Keratinocyte (primary cell): ENCODE measurements around the gene DVL2. TPM values are rescaled to one million over a fixed set of nuclear protein-coding genes. Genes with fewer than 3 reads are reported as not detected.

Experiments used
- DNase-seq: peaks from one replicate; pipeline ENCODE4 v3.0.0-alpha.2; 2011; ENCODE audit warnings: low read depth, missing footprints, low spot score
- FAIRE-seq: peaks from 2 replicates; lab custom pipeline; 2011; peaks lifted over from hg19 to GRCh38; lab: Jason Lieb, UNC
- H2AFZ ChIP-seq: 2 replicates; pipeline ENCODE4 v1.6.0; 2012; ENCODE audit warnings: low read length, control low read depth, inconsistent platforms; ENCODE audit not compliant: control insufficient read depth
- H3K27ac ChIP-seq: 2 replicates; pipeline ENCODE4 v1.5.1; 2011; ENCODE audit warnings: low read length; ENCODE audit not compliant: control insufficient read depth, insufficient read depth
- H3K27me3 ChIP-seq: 3 replicates; pipeline ENCODE4 v1.6.0; 2011; ENCODE audit warnings: low read length; ENCODE audit not compliant: control insufficient read depth, insufficient read depth; ENCODE audit errors: extremely low read depth
- H3K36me3 ChIP-seq, 2 experiments: 2 replicates in 1 of 2; 3 replicates in 1 of 2; pipeline ENCODE4 v1.5.1; 2011; ENCODE audit warnings: low read length in 2 of 2, mild to moderate bottlenecking in 1 of 2; ENCODE audit not compliant: control insufficient read depth in 2 of 2, insufficient read depth in 2 of 2; ENCODE audit errors: extremely low read depth in 1 of 2
- H3K4me1 ChIP-seq: 3 replicates; pipeline ENCODE4 v1.5.1; 2011; ENCODE audit warnings: low read length; ENCODE audit not compliant: control insufficient read depth, insufficient read depth; ENCODE audit errors: extremely low read depth
- H3K4me2 ChIP-seq: 3 replicates; pipeline ENCODE4 v1.6.0; 2011; ENCODE audit warnings: low read depth, low read length; ENCODE audit not compliant: control insufficient read depth, insufficient read depth; ENCODE audit errors: extremely low read depth
- H3K4me3 ChIP-seq, 3 experiments: fragments of 200-600 bp in 1 of 3; sonication (generic) in 1 of 3; 2 replicates in 2 of 3; 3 replicates in 1 of 3; pipeline ENCODE4 v1.5.1; 2011 to 2016; ENCODE audit warnings: low read length in 3 of 3, mild to moderate bottlenecking in 3 of 3, control low read depth in 2 of 3, inconsistent platforms in 1 of 3, low read depth in 1 of 3, mixed read lengths in 1 of 3, mixed run types in 1 of 3, moderate library complexity in 1 of 3; ENCODE audit not compliant: control insufficient read depth in 2 of 3, insufficient read depth in 2 of 3; ENCODE audit errors: extremely low read depth in 1 of 3
- H3K79me2 ChIP-seq: 2 replicates; pipeline ENCODE4 v1.6.0; 2012; ENCODE audit warnings: low read length; ENCODE audit not compliant: control insufficient read depth, insufficient read depth
- H3K9ac ChIP-seq: 3 replicates; pipeline ENCODE4 v1.6.0; 2011; ENCODE audit warnings: low read length; ENCODE audit not compliant: control insufficient read depth, insufficient read depth; ENCODE audit errors: extremely low read depth
- H3K9me1 ChIP-seq: 3 replicates; pipeline ENCODE4 v1.6.0; 2011; ENCODE audit warnings: low read length; ENCODE audit not compliant: control insufficient read depth, insufficient read depth; ENCODE audit errors: extremely low read depth
- H3K9me3 ChIP-seq: 2 replicates; pipeline ENCODE4 v1.5.1; 2012; ENCODE audit warnings: low read depth, low read length; ENCODE audit not compliant: control insufficient read depth
- H4K20me1 ChIP-seq: 3 replicates; pipeline ENCODE4 v1.6.0; 2011; ENCODE audit warnings: low read length; ENCODE audit not compliant: control insufficient read depth, insufficient read depth; ENCODE audit errors: extremely low read depth
- EZH2 ChIP-seq: IDR thresholded peaks from one replicate; pipeline ENCODE4 v1.6.1; 2012; ENCODE audit warnings: inconsistent platforms, mild to moderate bottlenecking, low read length, moderate library complexity
- dilution Hi-C: fragments of 300-500 bp; cut with MboI; formaldehyde crosslinking; loops from one replicate; pipeline ENCODE4 v1.7.0; 2020; ENCODE audit warnings: low sequenced_read_pairs; ENCODE audit not compliant: extremely low pct_ligation_motif_present
- polyA plus RNA-seq, 5 experiments: library from polyadenylated mRNA; depleted of rRNA in 3 of 5; stranded (reverse) in 3 of 5; stranded (forward) in 1 of 5; unstranded in 1 of 5; fragments of >200 nt; gene quantifications; 1 replicate in 1 of 5; 2 replicates in 3 of 5; 3 replicates in 1 of 5; pipeline versions ENCODE4 v1.2.1 to v1.2.3, GENCODE V29; 2011 to 2012; ENCODE audit warnings: missing spikeins in 2 of 5, low read depth in 1 of 5, low replicate concordance in 1 of 5
- TF ChIP-seq, protein P1 (sequence below), 3 experiments: IDR thresholded peaks in 1 of 3; conservative IDR thresholded peaks in 1 of 3; optimal IDR thresholded peaks in 1 of 3; 2 replicates in 2 of 3; 3 replicates in 1 of 3; pipeline versions ENCODE3 to v1.5.1; 2011; ENCODE audit warnings: low read length in 3 of 3, mild to moderate bottlenecking in 3 of 3, moderate library complexity in 2 of 3, control low read depth in 1 of 3, inconsistent platforms in 1 of 3; ENCODE audit not compliant: insufficient read depth in 2 of 3; ENCODE audit errors: extremely low read depth in 1 of 3

DVL2 gene
- polyA plus RNA-seq, 1 donor (not counting 4 experiments of a cell fraction or from before 2014, with no cell fraction given), result 3.7 TPM

- Histone ChIP-seq H3K4me3 (no peak overlapping the region), H4K20me1 (peaks cover 3% of the 10 kb centered on the region), H3K27ac (peak overlapping the region; percentile 57), H3K36me3 (peaks cover 25 to 37% of the 10 kb centered on the region in 2 experiments), H3K9me3 (no peaks in the 10 kb centered on the region), H3K4me2 (no peak overlapping the region), H3K4me1 (peaks cover 28% of the 10 kb centered on the region), H3K9ac (peak overlapping the region; percentile 14), H3K9me1 (peaks cover 2% of the 10 kb centered on the region), H2AFZ (no peak overlapping the region), H3K27me3 (no peaks in the 10 kb centered on the region), H3K79me2 (peaks cover 37% of the 10 kb centered on the region)
- FAIRE-seq (no peak), DNase-seq (no peak)
- dilution Hi-C loops, result no loop called here
- TF ChIP-seq EZH2, result no peak
- TF ChIP-seq, protein P1, sequence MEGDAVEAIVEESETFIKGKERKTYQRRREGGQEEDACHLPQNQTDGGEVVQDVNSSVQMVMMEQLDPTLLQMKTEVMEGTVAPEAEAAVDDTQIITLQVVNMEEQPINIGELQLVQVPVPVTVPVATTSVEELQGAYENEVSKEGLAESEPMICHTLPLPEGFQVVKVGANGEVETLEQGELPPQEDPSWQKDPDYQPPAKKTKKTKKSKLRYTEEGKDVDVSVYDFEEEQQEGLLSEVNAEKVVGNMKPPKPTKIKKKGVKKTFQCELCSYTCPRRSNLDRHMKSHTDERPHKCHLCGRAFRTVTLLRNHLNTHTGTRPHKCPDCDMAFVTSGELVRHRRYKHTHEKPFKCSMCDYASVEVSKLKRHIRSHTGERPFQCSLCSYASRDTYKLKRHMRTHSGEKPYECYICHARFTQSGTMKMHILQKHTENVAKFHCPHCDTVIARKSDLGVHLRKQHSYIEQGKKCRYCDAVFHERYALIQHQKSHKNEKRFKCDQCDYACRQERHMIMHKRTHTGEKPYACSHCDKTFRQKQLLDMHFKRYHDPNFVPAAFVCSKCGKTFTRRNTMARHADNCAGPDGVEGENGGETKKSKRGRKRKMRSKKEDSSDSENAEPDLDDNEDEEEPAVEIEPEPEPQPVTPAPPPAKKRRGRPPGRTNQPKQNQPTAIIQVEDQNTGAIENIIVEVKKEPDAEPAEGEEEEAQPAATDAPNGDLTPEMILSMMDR (optimal IDR thresholded peaks at IDR 0.05 in 1 of 3, IDR thresholded peaks at IDR 0.05 in 1 of 3, conservative IDR thresholded peaks at IDR 0.05 in 1 of 3; ENCODE audit: extremely low read depth in 1 of 3, insufficient read depth in 2 of 3, low read length in 3 of 3), result no peak
Observed at GRCh38 chr17:7228920-7229319, 5.4 kb downstream of the DVL2 start.

GRCh38 chr17:7226721-7227710, 7.3 kb downstream of the DVL2 start:
- dilution Hi-C loops, result no loop called here
- no peak for TF ChIP-seq EZH2
- TF ChIP-seq, protein P1 (optimal IDR thresholded peaks at IDR 0.05 in 1 of 3, IDR thresholded peaks at IDR 0.05 in 1 of 3, conservative IDR thresholded peaks at IDR 0.05 in 1 of 3; ENCODE audit: extremely low read depth in 1 of 3, insufficient read depth in 2 of 3, low read length in 3 of 3), result no peak
- Histone ChIP-seq H4K20me1 (peaks cover 7% of the 10 kb centered on the region), H3K4me2 (no peak overlapping the region), H3K79me2 (peaks cover 22% of the 10 kb centered on the region), H3K4me1 (peaks cover 20% of the 10 kb centered on the region), H3K4me3 (no peak overlapping the region), H3K9ac (no peak overlapping the region), H3K9me1 (peaks cover 2% of the 10 kb centered on the region), H3K27me3 (no peaks in the 10 kb centered on the region), H3K9me3 (no peaks in the 10 kb centered on the region), H3K27ac (peak overlapping the region; percentile 57), H2AFZ (no peak overlapping the region), H3K36me3 (peaks cover 40 to 54% of the 10 kb centered on the region in 2 experiments)
- no peak for FAIRE-seq
- DNase-seq, result no peak
